Measurements from ENCODE around the gene SORCS3.

GRCh38 chr10:104612571-104613205 lies 28.4 kb upstream of the SORCS3 start:
- no peak for TF ChIP-seq CTCF (IDR thresholded peaks at IDR 0.05)
- no peak for TF ChIP-seq POLR2A (IDR thresholded peaks at IDR 0.05)
